CD4-positive, alpha-beta T cell treated with Interleukin-6 for 4 hours (primary cell): Measurements from ENCODE around the gene USP20.

Experiments
- DNase-seq: peaks from one replicate; pipeline ENCODE4 v3.0.0-alpha.2; 2020; ENCODE audit warnings: mixed read lengths

USP20 gene

DNA sequence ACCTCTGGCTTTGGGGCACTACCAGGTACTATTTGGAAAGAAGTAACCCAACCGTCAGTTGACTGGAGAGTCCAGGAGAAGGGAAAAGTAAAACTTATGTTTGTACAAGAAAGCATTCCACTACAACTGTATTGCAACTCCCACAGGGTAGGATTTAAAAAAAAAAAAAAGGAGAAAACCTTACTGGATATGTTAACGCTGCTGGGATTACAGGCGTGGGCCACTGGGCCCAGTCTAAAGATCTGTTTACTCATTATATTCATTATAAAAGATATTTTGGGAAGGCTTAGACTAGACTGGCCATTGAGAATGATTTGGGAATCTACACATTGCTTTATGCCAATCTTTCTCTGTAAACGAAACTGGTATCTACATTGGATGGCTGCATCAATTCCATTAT is 86.6 kb downstream of the USP20 start:
- DNase-seq = no peak

DNA sequence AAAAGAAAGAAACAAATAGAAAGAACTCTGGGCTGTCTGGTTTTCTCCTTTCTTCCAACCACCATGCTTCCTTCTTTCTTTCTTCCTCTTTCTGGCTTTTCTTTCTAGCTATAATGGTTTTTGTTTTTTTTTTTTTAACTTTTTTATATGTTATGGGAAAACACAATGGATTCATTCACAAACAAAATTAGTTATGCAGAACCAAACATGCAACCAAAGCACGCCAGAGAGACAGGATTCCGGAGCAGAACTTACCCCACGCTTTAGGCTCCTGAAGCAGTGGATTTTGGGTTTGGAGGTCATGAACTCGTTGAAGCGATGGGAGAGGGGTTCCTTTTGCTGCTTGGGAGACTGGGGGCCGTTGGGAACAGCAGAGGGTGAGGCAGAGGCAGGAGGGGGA is 88.3 kb downstream of the USP20 start:
- DNase-seq = no peak

- DNase-seq = no peak
Observed at GRCh38 chr9:129929496-129930125, 94.4 kb downstream of the USP20 start.

DNA sequence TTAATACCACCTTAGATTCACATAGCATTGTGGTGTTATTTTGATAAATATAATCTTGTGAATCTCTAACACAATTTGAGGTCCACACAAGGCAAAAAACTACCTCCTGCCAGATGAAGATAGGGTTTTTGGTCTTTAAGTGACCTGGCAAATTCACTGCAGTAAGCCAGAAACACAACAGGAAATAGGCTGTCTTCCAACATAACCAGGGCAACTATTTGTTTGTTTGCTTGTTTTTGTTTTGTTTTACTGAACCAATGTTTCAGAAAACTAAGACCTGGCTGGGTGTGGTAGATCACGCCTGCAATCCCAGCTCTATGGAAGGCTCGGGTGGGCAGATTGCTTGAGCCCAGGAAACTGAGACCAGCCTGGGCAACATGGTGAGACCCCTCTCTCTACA is 95.5 kb downstream of the USP20 start:
- no peak for DNase-seq
